Smooth muscle cell (in vitro differentiated cells): ENCODE results near the gene IGFL3. TPM values are rescaled to one million over a fixed set of nuclear protein-coding genes. Genes with fewer than 3 reads are reported as not detected.

Experiments
- DNase-seq: peaks from one replicate; lab custom pipeline; 2025; ENCODE audit not compliant: unreplicated experiment; lab: John Stamatoyannopoulos, UW
- H2AFZ ChIP-seq: fragments of 200-600 bp; sonication (generic); 2 replicates; pipeline ENCODE4 v1.6.0; 2016; ENCODE audit warnings: antibody characterized with exemption, low read depth, mild to moderate bottlenecking
- H3F3A ChIP-seq: fragments of 200-600 bp; sonication (generic); 2 replicates; pipeline ENCODE4 v1.6.0; 2017; ENCODE audit warnings: antibody characterized with exemption, low read depth
- H3K27ac ChIP-seq: fragments of 200-600 bp; sonication (generic); 2 replicates; pipeline ENCODE4 v1.5.1; 2016; ENCODE audit warnings: low read depth, mild to moderate bottlenecking
- H3K27me3 ChIP-seq: fragments of 200-600 bp; sonication (generic); 2 replicates; pipeline ENCODE4 v1.6.1; 2016; ENCODE audit warnings: low read depth, mild to moderate bottlenecking
- H3K36me3 ChIP-seq: fragments of 200-600 bp; sonication (generic); 2 replicates; pipeline ENCODE4 v1.5.1; 2016; ENCODE audit warnings: low read depth
- H3K4me1 ChIP-seq: fragments of 200-600 bp; sonication (generic); 2 replicates; pipeline ENCODE4 v1.5.1; 2016; ENCODE audit warnings: low read depth
- H3K4me2 ChIP-seq: fragments of 200-600 bp; sonication (generic); 2 replicates; pipeline ENCODE4 v1.6.0; 2016; ENCODE audit warnings: mild to moderate bottlenecking
- H3K4me3 ChIP-seq: fragments of 200-600 bp; sonication (generic); 2 replicates; pipeline ENCODE4 v1.5.1; 2016; ENCODE audit warnings: mild to moderate bottlenecking
- H3K79me2 ChIP-seq: fragments of 200-600 bp; sonication (generic); 2 replicates; pipeline ENCODE4 v1.6.0; 2016; ENCODE audit warnings: low read depth, mild to moderate bottlenecking
- H3K9ac ChIP-seq: fragments of 200-600 bp; sonication (generic); 2 replicates; pipeline ENCODE4 v1.6.0; 2016; ENCODE audit warnings: low read depth
- H3K9me3 ChIP-seq: fragments of 200-600 bp; sonication (generic); replicated peaks from 2 replicates; pipeline ENCODE4 v1.5.1; 2016; ENCODE audit warnings: low read depth
- H4K20me1 ChIP-seq: fragments of 200-600 bp; sonication (generic); 2 replicates; pipeline ENCODE4 v1.6.0; 2016; ENCODE audit warnings: low read depth
- WGBS: methylation state at CpG from one replicate; pipeline ENCODE4 v1.1.7; 2016; ENCODE audit warnings: low lambda C conversion rate; 5-methylcytosine and 5-hydroxymethylcytosine counted together
- polyA plus RNA-seq: library from polyadenylated mRNA; unstranded; fragments of >200 nt; fragmentation: Nextera tagmentation; extraction: Ambion mirVana; gene quantifications from 2 replicates; pipeline ENCODE4 v1.2.1, GENCODE V29; 2016
- total RNA-seq: library from RNA; depleted of rRNA; stranded (reverse); fragments of >200 nt; gene quantifications from 2 replicates; pipeline ENCODE4 v1.2.3, GENCODE V29; 2014
- TF ChIP-seq, protein P1 (sequence below): fragments of 200-600 bp; sonication (generic); IDR thresholded peaks from 2 replicates; pipeline ENCODE4 v1.5.1; 2017; ENCODE audit warnings: borderline replicate concordance, mild to moderate bottlenecking, antibody characterized with exemption; ENCODE audit not compliant: insufficient read depth, poor library complexity, severe bottlenecking

The IGFL3 gene
- total and polyA plus RNA-seq, 2 experiments from 2014 or later: 5.9 to 10.2 TPM

DNA sequence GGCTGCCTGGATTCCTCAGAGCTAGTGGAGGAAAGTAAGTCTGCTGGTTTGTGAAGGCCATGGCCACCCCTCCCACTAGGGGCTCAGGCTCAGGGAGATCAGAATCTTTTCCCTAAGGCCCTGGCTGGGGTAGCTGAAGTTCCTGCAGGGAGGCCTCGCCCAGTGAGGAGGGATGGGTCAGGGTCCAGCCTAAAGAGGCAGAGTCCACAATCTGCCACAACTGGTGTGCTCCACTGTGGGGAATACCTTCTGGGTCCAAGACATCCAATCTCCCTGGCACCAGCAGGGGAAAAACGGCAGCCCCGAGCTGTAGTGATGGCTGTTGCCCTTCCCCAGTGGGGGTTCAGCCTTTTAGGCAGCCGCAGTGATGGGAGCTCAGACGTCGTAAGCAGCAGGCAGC lies 23.2 kb downstream of the IGFL3 start:
- Histone ChIP-seq H3K9me3 (no peaks in the 10 kb centered on the region), H3K4me2 (no peak overlapping the region), H3K4me1 (no peaks in the 10 kb centered on the region), H3K27ac (no peak overlapping the region), H3K36me3 (no peaks in the 10 kb centered on the region), H3K27me3 (no peaks in the 10 kb centered on the region), H2AFZ (no peak overlapping the region), H4K20me1 (no peaks in the 10 kb centered on the region), H3K9ac (no peak overlapping the region), H3F3A (no peaks in the 10 kb centered on the region), H3K4me3 (no peak overlapping the region), H3K79me2 (no peaks in the 10 kb centered on the region)
- no peak for DNase-seq
- 87% methylated on average over 6 of the region's 6 CpGs for WGBS
- TF ChIP-seq, protein P1, sequence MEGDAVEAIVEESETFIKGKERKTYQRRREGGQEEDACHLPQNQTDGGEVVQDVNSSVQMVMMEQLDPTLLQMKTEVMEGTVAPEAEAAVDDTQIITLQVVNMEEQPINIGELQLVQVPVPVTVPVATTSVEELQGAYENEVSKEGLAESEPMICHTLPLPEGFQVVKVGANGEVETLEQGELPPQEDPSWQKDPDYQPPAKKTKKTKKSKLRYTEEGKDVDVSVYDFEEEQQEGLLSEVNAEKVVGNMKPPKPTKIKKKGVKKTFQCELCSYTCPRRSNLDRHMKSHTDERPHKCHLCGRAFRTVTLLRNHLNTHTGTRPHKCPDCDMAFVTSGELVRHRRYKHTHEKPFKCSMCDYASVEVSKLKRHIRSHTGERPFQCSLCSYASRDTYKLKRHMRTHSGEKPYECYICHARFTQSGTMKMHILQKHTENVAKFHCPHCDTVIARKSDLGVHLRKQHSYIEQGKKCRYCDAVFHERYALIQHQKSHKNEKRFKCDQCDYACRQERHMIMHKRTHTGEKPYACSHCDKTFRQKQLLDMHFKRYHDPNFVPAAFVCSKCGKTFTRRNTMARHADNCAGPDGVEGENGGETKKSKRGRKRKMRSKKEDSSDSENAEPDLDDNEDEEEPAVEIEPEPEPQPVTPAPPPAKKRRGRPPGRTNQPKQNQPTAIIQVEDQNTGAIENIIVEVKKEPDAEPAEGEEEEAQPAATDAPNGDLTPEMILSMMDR: no peak

DNA sequence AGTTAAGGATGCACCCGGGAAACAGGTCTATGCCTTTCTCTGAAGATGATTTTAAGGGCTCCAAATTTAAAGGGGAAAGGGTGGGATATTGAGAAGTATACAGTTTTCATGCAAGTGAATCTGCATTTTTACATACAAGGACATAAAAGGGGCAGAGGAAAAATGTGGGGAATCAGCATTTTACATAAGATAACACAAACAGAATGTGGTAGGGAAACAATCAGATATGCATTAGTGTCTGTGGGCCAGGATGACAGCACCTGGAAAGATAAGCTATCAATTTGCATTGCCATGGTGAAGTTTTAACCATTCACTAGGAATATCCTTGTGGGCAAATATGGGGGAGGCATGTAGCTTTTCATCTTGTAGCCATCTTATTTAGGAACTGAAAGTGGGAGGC lies 24.1 kb downstream of the IGFL3 start:
- Histone ChIP-seq H3K4me2 (no peak overlapping the region), H4K20me1 (no peaks in the 10 kb centered on the region), H3K36me3 (no peaks in the 10 kb centered on the region), H3K79me2 (no peaks in the 10 kb centered on the region), H2AFZ (no peak overlapping the region), H3K27ac (no peak overlapping the region), H3K4me3 (no peak overlapping the region), H3K9ac (no peak overlapping the region), H3K4me1 (no peaks in the 10 kb centered on the region), H3K9me3 (no peaks in the 10 kb centered on the region), H3K27me3 (no peaks in the 10 kb centered on the region), H3F3A (no peaks in the 10 kb centered on the region)
- DNase-seq: no peak
- WGBS: 88% methylated on average over 1 of the region's 1 CpG
- TF ChIP-seq, protein P1: no peak

DNA sequence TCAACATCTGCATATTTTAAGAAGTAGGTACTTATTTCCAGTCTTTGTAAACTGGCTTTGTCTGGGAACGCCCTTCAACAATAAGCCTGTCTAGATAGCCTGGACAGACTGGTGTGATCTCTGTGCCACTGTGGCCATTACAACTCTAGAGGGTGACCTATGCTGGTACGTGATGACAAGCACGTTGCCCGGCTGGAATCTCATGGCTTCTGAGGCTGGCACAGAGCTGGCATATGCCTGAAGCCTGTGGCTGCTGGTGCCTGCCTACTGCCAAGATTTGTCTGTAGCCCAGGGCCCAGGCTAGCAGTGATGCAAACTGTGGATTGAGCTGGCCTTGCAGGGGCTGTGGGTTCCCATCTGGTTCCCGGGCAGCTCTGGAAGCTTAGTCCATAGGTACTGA lies 34.0 kb downstream of the IGFL3 start:
- Histone ChIP-seq H3K4me3 (no peak overlapping the region), H3K4me2 (no peak overlapping the region), H2AFZ (no peak overlapping the region), H4K20me1 (no peaks in the 10 kb centered on the region), H3K27ac (peak overlapping the region; percentile 62), H3K79me2 (no peaks in the 10 kb centered on the region), H3K4me1 (no peaks in the 10 kb centered on the region), H3K9ac (no peak overlapping the region), H3K9me3 (peaks cover 9% of the 10 kb centered on the region), H3F3A (no peaks in the 10 kb centered on the region), H3K27me3 (no peaks in the 10 kb centered on the region), H3K36me3 (no peaks in the 10 kb centered on the region)
- 89% methylated on average over 5 of the region's 5 CpGs for WGBS
- DNase-seq: no peak
- TF ChIP-seq, protein P1: no peak

DNA sequence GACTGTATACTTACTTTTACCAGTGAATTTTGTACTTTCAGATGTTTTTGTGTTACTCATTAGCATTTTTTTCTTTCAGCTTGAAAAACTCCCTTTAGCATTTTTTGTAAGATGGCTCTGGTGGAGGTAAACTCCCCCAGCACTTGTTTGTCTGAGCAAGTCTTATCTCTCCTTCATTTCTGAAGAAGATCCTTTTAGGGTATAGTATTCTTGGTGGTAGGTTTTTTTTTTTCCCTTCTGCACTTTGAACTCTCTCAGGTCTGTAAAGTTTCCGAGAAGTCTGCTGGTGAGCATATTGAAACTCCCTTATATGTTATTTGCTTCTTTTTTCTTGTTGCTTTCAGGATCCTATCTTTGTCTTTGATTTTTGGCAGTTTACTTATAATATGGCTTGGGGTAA lies 35.1 kb downstream of the IGFL3 start:
- DNase-seq: no peak
- Histone ChIP-seq H3K9ac (no peak overlapping the region), H3F3A (no peaks in the 10 kb centered on the region), H3K4me1 (no peaks in the 10 kb centered on the region), H4K20me1 (no peaks in the 10 kb centered on the region), H3K4me2 (no peak overlapping the region), H3K27me3 (no peaks in the 10 kb centered on the region), H3K36me3 (no peaks in the 10 kb centered on the region), H3K4me3 (no peak overlapping the region), H3K79me2 (no peaks in the 10 kb centered on the region), H3K9me3 (peaks cover 9% of the 10 kb centered on the region), H2AFZ (no peak overlapping the region), H3K27ac (no peak overlapping the region)
- 85% methylated on average over 1 of the region's 1 CpG for WGBS
- TF ChIP-seq, protein P1: no peak
